ENCODE measurements around the gene IPPK. TPM values are rescaled to one million over a fixed set of nuclear protein-coding genes. Genes with fewer than 3 reads are reported as not detected.

Gene IPPK
- total and polyA plus RNA-seq, 2 of the 8 experiments (the other 6 are each of a cell fraction or from before 2014, with no cell fraction given): 10.5 to 13.6 TPM

GRCh38 chr9:92602413-92602812 is 67.5 kb downstream of the IPPK start:
- H3K9ac ChIP-seq (replicated peaks in 1 of 4; ENCODE audit: extremely low read depth in 1 of 4, low read depth in 3 of 4, low read length in 3 of 4): no peak overlapping the region
- H2BK20ac ChIP-seq (ENCODE audit: low read length): no peak overlapping the region
- peaks cover 0 to 7% of the 10 kb centered on the region in 2 experiments; a peak in 1 of 4 replicates for H3K9me3 ChIP-seq (ENCODE audit: insufficient read depth in 2 of 2, low read depth in 1 of 2, low read length in 1 of 2)
- no peaks in the 10 kb centered on the region for H3K79me1 ChIP-seq (ENCODE audit: low read depth, low read length)
- no peak overlapping the region for H3K4ac ChIP-seq (replicated peaks; ENCODE audit: insufficient read length, low read depth, low read length)
- H2BK120ac ChIP-seq (replicated peaks; ENCODE audit: low read depth, low read length): no peak overlapping the region
- no peaks in the 10 kb centered on the region for H4K20me1 ChIP-seq (replicated peaks in 1 of 2; ENCODE audit: control insufficient read depth in 1 of 2, insufficient read depth in 2 of 2, low read length in 2 of 2)
- no peak overlapping the region for H3K4me2 ChIP-seq (ENCODE audit: insufficient read depth in 1 of 2, low read depth in 2 of 2, low read length in 2 of 2)
- H2BK12ac ChIP-seq (ENCODE audit: low read depth, low read length): no peak overlapping the region
- no peaks in the 10 kb centered on the region for H3K79me2 ChIP-seq (ENCODE audit: control insufficient read depth in 1 of 2, insufficient read depth in 2 of 2, low read length in 2 of 2)
- no peak overlapping the region for H3K56ac ChIP-seq (replicated peaks; ENCODE audit: insufficient read length, low read depth, low read length)
- H3K18ac ChIP-seq (ENCODE audit: extremely low read depth, low read length): no peak overlapping the region
- no peak overlapping the region for H4K91ac ChIP-seq (replicated peaks; ENCODE audit: insufficient read length, low read length)
- H3K27me3 ChIP-seq (replicated peaks in 1 of 4; ENCODE audit: control insufficient read depth in 3 of 4, extremely low read depth in 1 of 4, insufficient read depth in 3 of 4, low read length in 3 of 4): 0 out of 7 replicates have a peak, but pooled peaks cover 0 to 2% (median 0%) of the 10 kb centered on the region in 4 experiments
- ChIA-PET CTCF (ENCODE audit: partially characterized antibody) (interaction anchor here (1.2 kb wide), 1 partner anchor 427 kb away, joined by 4 read pairs; no protein-coding TSS in a partner anchor), POLR2A (ENCODE audit: partially characterized antibody) (no interaction called here)
- no peak for DNase-seq (ENCODE audit: low read depth in 1 of 2, low spot score in 2 of 2)
- H2AK5ac ChIP-seq (ENCODE audit: low read depth, low read length): no peak overlapping the region
- no peak for FAIRE-seq
- no peak overlapping the region for H3K27ac ChIP-seq (ENCODE audit: low read depth, low read length)
- H2BK5ac ChIP-seq (ENCODE audit: low read depth, low read length): no peak overlapping the region
- 88% methylated on average over 10 of the region's 10 CpGs; no CpG with 5 or more reads in 1 of the 2 experiments for WGBS, 2 experiments (ENCODE audit: extremely low coverage in 1 of 2, insufficient coverage in 1 of 2, insufficient read length in 1 of 2, insufficient replicate concordance in 2 of 2, low coverage in 1 of 2, low lambda C conversion rate in 2 of 2, missing lambda C conversion rate in 1 of 2)
- no peak overlapping the region for H2AFZ ChIP-seq (ENCODE audit: low read length)
- H3K36me3 ChIP-seq (ENCODE audit: control insufficient read depth in 2 of 4, insufficient read depth in 4 of 4, low read length in 3 of 4): no peaks in the 10 kb centered on the region
- no peak overlapping the region for H4K8ac ChIP-seq (ENCODE audit: extremely low read depth, insufficient read depth, low read length)
- H4K5ac ChIP-seq (ENCODE audit: insufficient read length, low read depth, low read length): no peak overlapping the region
- no peak overlapping the region for H2BK15ac ChIP-seq (ENCODE audit: low read length)
- no peaks in the 10 kb centered on the region for H3K4me1 ChIP-seq (replicated peaks in 1 of 4; ENCODE audit: control insufficient read depth in 3 of 4, insufficient read depth in 4 of 4, low read length in 3 of 4)
- H3K14ac ChIP-seq (ENCODE audit: insufficient read length): no peak overlapping the region
- no peaks in the 10 kb centered on the region for H3K23me2 ChIP-seq (ENCODE audit: low read depth, low read length)
- no peak overlapping the region for H3K4me3 ChIP-seq (ENCODE audit: extremely low read depth in 1 of 4, insufficient read depth in 2 of 4, low read depth in 3 of 4, low read length in 4 of 4)
- H3K23ac ChIP-seq (ENCODE audit: insufficient read length): no peak overlapping the region
- TF ChIP-seq CHD2 (IDR thresholded peaks at IDR 0.05; ENCODE audit: low read length): no peak
- TF ChIP-seq ATF3 (IDR thresholded peaks at IDR 0.05; ENCODE audit: insufficient read depth, low read depth, low read length): no peak
- no peak for TF ChIP-seq RFX5 (IDR thresholded peaks at IDR 0.05; ENCODE audit: borderline replicate concordance, low read depth, low read length)
- TF ChIP-seq HDAC2 (IDR thresholded peaks at IDR 0.05; ENCODE audit: borderline replicate concordance in 1 of 2, low read depth in 2 of 2, low read length in 2 of 2): no peak
- no peak for TF ChIP-seq JUN (IDR thresholded peaks at IDR 0.05; ENCODE audit: low read depth, low read length)
- TF ChIP-seq EGR1 (IDR thresholded peaks at IDR 0.05; ENCODE audit: borderline replicate concordance, low read depth, low read length): no peak
- no peak for TF ChIP-seq SIX5 (IDR thresholded peaks at IDR 0.05; ENCODE audit: low read depth, low read length)

All from H1 (cell line).